ENCODE measurements around the gene NEDD8.

- TF ChIP-seq POLR2A (IDR thresholded peaks at IDR 0.05) (no peak), EP300 (IDR thresholded peaks at IDR 0.05) (no peak)
- TF ChIP-seq, protein P1, sequence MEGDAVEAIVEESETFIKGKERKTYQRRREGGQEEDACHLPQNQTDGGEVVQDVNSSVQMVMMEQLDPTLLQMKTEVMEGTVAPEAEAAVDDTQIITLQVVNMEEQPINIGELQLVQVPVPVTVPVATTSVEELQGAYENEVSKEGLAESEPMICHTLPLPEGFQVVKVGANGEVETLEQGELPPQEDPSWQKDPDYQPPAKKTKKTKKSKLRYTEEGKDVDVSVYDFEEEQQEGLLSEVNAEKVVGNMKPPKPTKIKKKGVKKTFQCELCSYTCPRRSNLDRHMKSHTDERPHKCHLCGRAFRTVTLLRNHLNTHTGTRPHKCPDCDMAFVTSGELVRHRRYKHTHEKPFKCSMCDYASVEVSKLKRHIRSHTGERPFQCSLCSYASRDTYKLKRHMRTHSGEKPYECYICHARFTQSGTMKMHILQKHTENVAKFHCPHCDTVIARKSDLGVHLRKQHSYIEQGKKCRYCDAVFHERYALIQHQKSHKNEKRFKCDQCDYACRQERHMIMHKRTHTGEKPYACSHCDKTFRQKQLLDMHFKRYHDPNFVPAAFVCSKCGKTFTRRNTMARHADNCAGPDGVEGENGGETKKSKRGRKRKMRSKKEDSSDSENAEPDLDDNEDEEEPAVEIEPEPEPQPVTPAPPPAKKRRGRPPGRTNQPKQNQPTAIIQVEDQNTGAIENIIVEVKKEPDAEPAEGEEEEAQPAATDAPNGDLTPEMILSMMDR (IDR thresholded peaks at IDR 0.05): no peak
These were observed 12.6 kb downstream of the NEDD8 start for GRCh38 chr14:24219521-24219920.
